H1 (cell line): ENCODE results near the gene RAP1GDS1. TPM values are rescaled to one million over a fixed set of nuclear protein-coding genes. Genes with fewer than 3 reads are reported as not detected.

Experiments
- CTCF ChIA-PET: fragments of 300-600 bp; sonication (Branson Sonifier 250); formaldehyde crosslinking; loops from one replicate; lab custom pipeline; 2021; ENCODE audit not compliant: partially characterized antibody; lab: Charles Lee
- POLR2A ChIA-PET: fragments of 300-600 bp; sonication (Branson Sonifier 250); formaldehyde crosslinking; loops from one replicate; lab custom pipeline; 2021; ENCODE audit warnings: inconsistent platforms; ENCODE audit not compliant: partially characterized antibody; lab: Charles Lee
- DNase-seq, 2 experiments: peaks; one replicate each; pipeline versions ENCODE4 v3.0.0 to v3.0.0-alpha.2; 2010 to 2022; ENCODE audit warnings: low spot score in 2 of 2, low read depth in 1 of 2, mixed read lengths in 1 of 2
- FAIRE-seq: peaks from 2 replicates; lab custom pipeline; 2011; peaks lifted over from hg19 to GRCh38; lab: Jason Lieb, UNC
- H2AFZ ChIP-seq: 2 replicates; pipeline ENCODE4 v1.8.1; 2012; ENCODE audit warnings: low read length, inconsistent platforms
- H2AK5ac ChIP-seq: 2 replicates; pipeline ENCODE4 v1.6.1; 2013; ENCODE audit warnings: low read depth, low read length
- H2BK120ac ChIP-seq: replicated peaks from 2 replicates; pipeline ENCODE3; 2013; ENCODE audit warnings: low read depth, low read length, inconsistent platforms
- H2BK12ac ChIP-seq: 2 replicates; pipeline ENCODE4 v1.6.1; 2013; ENCODE audit warnings: low read depth, low read length
- H2BK15ac ChIP-seq: 2 replicates; pipeline ENCODE4 v1.6.1; 2013; ENCODE audit warnings: low read length
- H2BK20ac ChIP-seq: 2 replicates; pipeline ENCODE4 v1.6.1; 2013; ENCODE audit warnings: low read length
- H2BK5ac ChIP-seq: 2 replicates; pipeline ENCODE4 v1.6.1; 2013; ENCODE audit warnings: low read depth, low read length
- H3K14ac ChIP-seq: 2 replicates; pipeline ENCODE4 v1.6.1; 2013; ENCODE audit warnings: inconsistent platforms; ENCODE audit not compliant: insufficient read length
- H3K18ac ChIP-seq: 2 replicates; pipeline ENCODE4 v1.6.1; 2013; ENCODE audit warnings: low read length; ENCODE audit errors: extremely low read depth
- H3K23ac ChIP-seq: 2 replicates; pipeline ENCODE4 v1.6.1; 2013; ENCODE audit warnings: inconsistent platforms; ENCODE audit not compliant: insufficient read length
- H3K23me2 ChIP-seq: 2 replicates; pipeline ENCODE4 v1.6.1; 2013; ENCODE audit warnings: low read depth, low read length
- H3K27ac ChIP-seq: 2 replicates; pipeline ENCODE4 v1.6.1; 2011; ENCODE audit warnings: low read depth, low read length, inconsistent platforms
- H3K27me3 ChIP-seq, 4 experiments: replicated peaks in 1 of 4; 1 replicate in 1 of 4; 2 replicates in 3 of 4; pipeline versions ENCODE4 v1.6.1 to v1.8.1; 2011 to 2013; ENCODE audit warnings: low read length in 3 of 4, mild to moderate bottlenecking in 3 of 4, inconsistent platforms in 2 of 4, mixed read lengths in 2 of 4, moderate library complexity in 1 of 4; ENCODE audit not compliant: control insufficient read depth in 3 of 4, insufficient read depth in 3 of 4; ENCODE audit errors: extremely low read depth in 1 of 4
- H3K36me3 ChIP-seq, 4 experiments: 2 replicates each; pipeline versions ENCODE4 v1.6.1 to v1.8.1; 2011 to 2013; ENCODE audit warnings: mild to moderate bottlenecking in 4 of 4, low read length in 3 of 4, moderate library complexity in 2 of 4, control low read depth in 1 of 4, inconsistent platforms in 1 of 4; ENCODE audit not compliant: insufficient read depth in 4 of 4, control insufficient read depth in 2 of 4
- H3K4ac ChIP-seq: replicated peaks from 2 replicates; pipeline ENCODE3; 2013; ENCODE audit warnings: low read length, low read depth, mixed read lengths, inconsistent platforms; ENCODE audit not compliant: insufficient read length
- H3K4me1 ChIP-seq, 4 experiments: replicated peaks in 1 of 4; 1 replicate in 1 of 4; 2 replicates in 3 of 4; pipeline versions ENCODE4 v1.6.1 to v1.8.1; 2011 to 2013; ENCODE audit warnings: low read length in 3 of 4, inconsistent platforms in 2 of 4, mixed read lengths in 1 of 4; ENCODE audit not compliant: insufficient read depth in 4 of 4, control insufficient read depth in 3 of 4
- H3K4me2 ChIP-seq, 2 experiments: 2 replicates each; pipeline versions ENCODE4 v1.6.1 to v1.8.1; 2011 to 2013; ENCODE audit warnings: low read depth in 2 of 2, low read length in 2 of 2, control low read depth in 1 of 2, inconsistent platforms in 1 of 2, mild to moderate bottlenecking in 1 of 2; ENCODE audit not compliant: insufficient read depth in 1 of 2
- H3K4me3 ChIP-seq, 4 experiments: fragments of 200-600, 300-600 bp in 1 of 4; sonication (generic), shearing (Covaris generic), sonication (Bioruptor Twin) in 1 of 4; 2 replicates each; pipeline versions ENCODE4 v1.5.1 to v1.8.1; 2011 to 2016; ENCODE audit warnings: low read length in 4 of 4, low read depth in 3 of 4, control low read depth in 2 of 4, inconsistent platforms in 2 of 4, mild to moderate bottlenecking in 2 of 4, mixed read lengths in 1 of 4, moderate library complexity in 1 of 4; ENCODE audit not compliant: insufficient read depth in 2 of 4; ENCODE audit errors: extremely low read depth in 1 of 4
- H3K56ac ChIP-seq: replicated peaks from 2 replicates; pipeline ENCODE3; 2013; ENCODE audit warnings: low read depth, mild to moderate bottlenecking, mixed read lengths, low read length, inconsistent platforms; ENCODE audit not compliant: insufficient read length
- H3K79me1 ChIP-seq: 2 replicates; pipeline ENCODE4 v1.6.1; 2013; ENCODE audit warnings: low read depth, low read length, control low read depth
- H3K79me2 ChIP-seq, 2 experiments: 2 replicates each; pipeline versions ENCODE4 v1.6.1 to v1.8.1; 2012 to 2013; ENCODE audit warnings: low read length in 2 of 2, mild to moderate bottlenecking in 2 of 2, inconsistent platforms in 1 of 2; ENCODE audit not compliant: insufficient read depth in 2 of 2, control insufficient read depth in 1 of 2
- H3K9ac ChIP-seq, 4 experiments: replicated peaks in 1 of 4; 1 replicate in 1 of 4; 2 replicates in 3 of 4; pipeline versions ENCODE4 v1.6.1 to v1.8.1; 2011 to 2013; ENCODE audit warnings: low read depth in 3 of 4, low read length in 3 of 4, control low read depth in 2 of 4, mild to moderate bottlenecking in 2 of 4, moderate library complexity in 2 of 4, inconsistent platforms in 1 of 4; ENCODE audit errors: extremely low read depth in 1 of 4
- H3K9me3 ChIP-seq, 2 experiments: 2 replicates each; pipeline versions ENCODE4 v1.6.1 to v1.8.1; 2012 to 2013; ENCODE audit warnings: mild to moderate bottlenecking in 2 of 2, moderate library complexity in 2 of 2, control low read depth in 1 of 2, inconsistent platforms in 1 of 2, low read depth in 1 of 2, low read length in 1 of 2, mixed read lengths in 1 of 2; ENCODE audit not compliant: insufficient read depth in 2 of 2
- H4K20me1 ChIP-seq, 2 experiments: replicated peaks in 1 of 2; 2 replicates each; pipeline versions ENCODE3 to v1.8.1; 2011 to 2013; ENCODE audit warnings: inconsistent platforms in 2 of 2, low read length in 2 of 2, mild to moderate bottlenecking in 1 of 2; ENCODE audit not compliant: insufficient read depth in 2 of 2, control insufficient read depth in 1 of 2
- H4K5ac ChIP-seq: 2 replicates; pipeline ENCODE4 v1.6.1; 2013; ENCODE audit warnings: low read length, low read depth, mixed read lengths, inconsistent platforms; ENCODE audit not compliant: insufficient read length
- H4K8ac ChIP-seq: 2 replicates; pipeline ENCODE4 v1.8.0; 2013; ENCODE audit warnings: mild to moderate bottlenecking, moderate library complexity, low read length, inconsistent platforms; ENCODE audit not compliant: insufficient read depth; ENCODE audit errors: extremely low read depth
- H4K91ac ChIP-seq: replicated peaks from 2 replicates; pipeline ENCODE3; 2013; ENCODE audit warnings: low read length, mixed read lengths, inconsistent platforms; ENCODE audit not compliant: insufficient read length
- CBX8 ChIP-seq: fragments of 300-800, 300-1000 bp; sonication (generic); IDR thresholded peaks from 2 replicates; pipeline ENCODE4 v1.7.1; 2016; ENCODE audit warnings: low read depth, low read length, borderline replicate concordance
- MAFK ChIP-seq: IDR thresholded peaks from 2 replicates; pipeline ENCODE4 v1.6.1; 2012; ENCODE audit warnings: low read depth, mild to moderate bottlenecking, improper control_type of control experiment, low read length
- SIX5 ChIP-seq: IDR thresholded peaks from 2 replicates; pipeline ENCODE4 v1.6.1; 2011; ENCODE audit warnings: mild to moderate bottlenecking, low read depth, low read length
- SP4 ChIP-seq: IDR thresholded peaks from 2 replicates; pipeline ENCODE4 v1.6.1; 2012; ENCODE audit warnings: low read length, inconsistent platforms
- TCF12 ChIP-seq: IDR thresholded peaks from 2 replicates; pipeline ENCODE4 v1.6.1; 2011; ENCODE audit warnings: low read depth, mild to moderate bottlenecking, low read length
- YY1 ChIP-seq: IDR thresholded peaks from 2 replicates; pipeline ENCODE4 v1.6.1; 2011; ENCODE audit warnings: low read depth, mild to moderate bottlenecking, low read length
- WGBS, 2 experiments: shearing (Covaris generic) in 1 of 2; methylation state at CpG; one replicate each; pipeline versions ENCODE4 v1.1.6 to v1.1.7; 2013 to 2015; ENCODE audit warnings: low lambda C conversion rate in 2 of 2, mixed read lengths in 2 of 2, inconsistent platforms in 1 of 2, low coverage in 1 of 2, missing lambda C conversion rate in 1 of 2; ENCODE audit not compliant: insufficient replicate concordance in 2 of 2, insufficient coverage in 1 of 2, insufficient read length in 1 of 2; ENCODE audit errors: extremely low coverage in 1 of 2, missing lambda C conversion rate in 1 of 2; 5-methylcytosine and 5-hydroxymethylcytosine counted together
- polyA plus RNA-seq, 7 experiments: library from polyadenylated mRNA; depleted of rRNA in 3 of 7; stranded (reverse) in 5 of 7; unstranded in 2 of 7; fragments of >200 nt in 5 of 7; fragments of 200-250 nt in 2 of 7; gene quantifications; 1 replicate in 5 of 7; 2 replicates in 1 of 7; 4 replicates in 1 of 7; pipeline versions ENCODE4 v1.2.1 to v1.2.3, GENCODE V29; 2011 to 2013; ENCODE audit warnings: missing spikeins in 2 of 7, mixed read lengths in 2 of 7
- total RNA-seq: library from RNA; stranded (reverse); fragmentation: NEBNext Ultra II Directional; extraction: Animal tissue kit (Norgen Biotek cat#: 25700); gene quantifications from 2 replicates; pipeline ENCODE4 v1.2.1, GENCODE V29; 2021
- TF ChIP-seq, protein P1 (sequence below), 3 experiments: IDR thresholded peaks; 1 replicate in 2 of 3; 2 replicates in 1 of 3; pipeline versions ENCODE4 v1.5.1 to v1.6.1; 2011; ENCODE audit warnings: low read length in 3 of 3, mild to moderate bottlenecking in 3 of 3, inconsistent platforms in 2 of 3, low read depth in 1 of 3, moderate library complexity in 1 of 3; ENCODE audit not compliant: insufficient read depth in 1 of 3; ENCODE audit errors: control extremely low read depth in 1 of 3
- TF ChIP-seq, protein P2 (sequence below): IDR thresholded peaks from 2 replicates; pipeline ENCODE4 v1.6.1; 2012; ENCODE audit warnings: low read length, inconsistent platforms
- TF ChIP-seq, protein P3 (sequence below): IDR thresholded peaks from 2 replicates; pipeline ENCODE4 v1.6.1; 2011; ENCODE audit warnings: low read length, improper control_type of control experiment

RAP1GDS1 gene
- total and polyA plus RNA-seq, 2 of the 8 experiments (the other 6 are each of a cell fraction or from before 2014, with no cell fraction given): 12.8 to 31.9 TPM

DNA sequence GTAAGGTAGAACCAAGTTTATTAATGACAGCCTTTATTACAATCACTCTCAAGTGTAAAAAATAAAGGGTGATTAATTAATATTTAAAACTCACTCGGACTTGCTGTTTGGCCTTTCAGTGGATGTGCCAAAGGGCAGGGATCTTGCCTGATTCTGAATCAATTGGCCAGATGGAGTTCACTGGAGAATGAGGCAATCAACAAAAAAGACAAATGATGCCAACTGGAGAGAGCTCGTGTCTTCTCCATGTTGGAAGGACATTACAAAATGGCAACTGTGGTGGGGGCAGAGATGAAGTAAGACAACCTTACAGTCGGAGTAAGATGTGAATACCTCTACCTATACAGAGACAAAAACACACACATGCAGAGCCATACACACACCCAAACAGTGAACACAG, 209.2 kb downstream of the RAP1GDS1 start:
- Histone ChIP-seq H3K4me1 (peaks cover 0 to 8% (median under 1%) of the 10 kb centered on the region in 4 experiments; a peak in 4 of 7 replicates), H3K79me2 (no peaks in the 10 kb centered on the region), H4K5ac (no peak overlapping the region), H4K8ac (no peak overlapping the region), H3K9me3 (no peaks in the 10 kb centered on the region), H3K9ac (no peak overlapping the region), H3K27me3 (no peaks in the 10 kb centered on the region), H3K23ac (no peak overlapping the region), H3K36me3 (0 out of 8 replicates have a peak, but pooled peaks cover 0 to 4% (median 0%) of the 10 kb centered on the region in 4 experiments), H2BK12ac (no peak overlapping the region), H3K27ac (no peak overlapping the region), H2AK5ac (no peak overlapping the region), H3K23me2 (no peaks in the 10 kb centered on the region), H3K79me1 (no peaks in the 10 kb centered on the region), H2BK5ac (no peak overlapping the region), H4K91ac (no peak overlapping the region), H3K4me3 (no peak overlapping the region), H2AFZ (no peak overlapping the region), H4K20me1 (no peaks in the 10 kb centered on the region), H3K4me2 (no peak overlapping the region), H2BK120ac (no peak overlapping the region), H3K14ac (no peak overlapping the region), H3K18ac (no peak overlapping the region), H2BK15ac (no peak overlapping the region), H2BK20ac (no peak overlapping the region), H3K56ac (no peak overlapping the region), H3K4ac (no peak overlapping the region)
- POLR2A ChIA-PET: interaction anchor here (0.7 kb wide), 1 partner anchor 188 kb away, joined by 3 read pairs; the partner anchor contains the start of gene TSPAN5
- DNase-seq: no peak
- WGBS, 2 experiments: 91% methylated on average over 3 of the region's 3 CpGs; no CpG with 5 or more reads in 1 of the 2 experiments
- no peak for FAIRE-seq
- CTCF ChIA-PET: interaction anchor here (0.9 to 1.5 kb wide), 7 partner anchors 8 to 935 kb away, joined by 3 to 4 read pairs (median 3); no protein-coding TSS in a partner anchor
- no peak for TF ChIP-seq YY1
- TF ChIP-seq SP4: no peak
- TF ChIP-seq SIX5: no peak
- no peak for TF ChIP-seq MAFK
- TF ChIP-seq TCF12: no peak
- no peak for TF ChIP-seq CBX8
- TF ChIP-seq, protein P1, sequence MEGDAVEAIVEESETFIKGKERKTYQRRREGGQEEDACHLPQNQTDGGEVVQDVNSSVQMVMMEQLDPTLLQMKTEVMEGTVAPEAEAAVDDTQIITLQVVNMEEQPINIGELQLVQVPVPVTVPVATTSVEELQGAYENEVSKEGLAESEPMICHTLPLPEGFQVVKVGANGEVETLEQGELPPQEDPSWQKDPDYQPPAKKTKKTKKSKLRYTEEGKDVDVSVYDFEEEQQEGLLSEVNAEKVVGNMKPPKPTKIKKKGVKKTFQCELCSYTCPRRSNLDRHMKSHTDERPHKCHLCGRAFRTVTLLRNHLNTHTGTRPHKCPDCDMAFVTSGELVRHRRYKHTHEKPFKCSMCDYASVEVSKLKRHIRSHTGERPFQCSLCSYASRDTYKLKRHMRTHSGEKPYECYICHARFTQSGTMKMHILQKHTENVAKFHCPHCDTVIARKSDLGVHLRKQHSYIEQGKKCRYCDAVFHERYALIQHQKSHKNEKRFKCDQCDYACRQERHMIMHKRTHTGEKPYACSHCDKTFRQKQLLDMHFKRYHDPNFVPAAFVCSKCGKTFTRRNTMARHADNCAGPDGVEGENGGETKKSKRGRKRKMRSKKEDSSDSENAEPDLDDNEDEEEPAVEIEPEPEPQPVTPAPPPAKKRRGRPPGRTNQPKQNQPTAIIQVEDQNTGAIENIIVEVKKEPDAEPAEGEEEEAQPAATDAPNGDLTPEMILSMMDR (IDR thresholded peaks at IDR 0.05; ENCODE audit: control extremely low read depth in 1 of 3, insufficient read depth in 1 of 3, low read depth in 1 of 3, low read length in 3 of 3): no peak
- TF ChIP-seq, protein P2, sequence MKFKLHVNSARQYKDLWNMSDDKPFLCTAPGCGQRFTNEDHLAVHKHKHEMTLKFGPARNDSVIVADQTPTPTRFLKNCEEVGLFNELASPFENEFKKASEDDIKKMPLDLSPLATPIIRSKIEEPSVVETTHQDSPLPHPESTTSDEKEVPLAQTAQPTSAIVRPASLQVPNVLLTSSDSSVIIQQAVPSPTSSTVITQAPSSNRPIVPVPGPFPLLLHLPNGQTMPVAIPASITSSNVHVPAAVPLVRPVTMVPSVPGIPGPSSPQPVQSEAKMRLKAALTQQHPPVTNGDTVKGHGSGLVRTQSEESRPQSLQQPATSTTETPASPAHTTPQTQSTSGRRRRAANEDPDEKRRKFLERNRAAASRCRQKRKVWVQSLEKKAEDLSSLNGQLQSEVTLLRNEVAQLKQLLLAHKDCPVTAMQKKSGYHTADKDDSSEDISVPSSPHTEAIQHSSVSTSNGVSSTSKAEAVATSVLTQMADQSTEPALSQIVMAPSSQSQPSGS: no peak
- TF ChIP-seq, protein P3, sequence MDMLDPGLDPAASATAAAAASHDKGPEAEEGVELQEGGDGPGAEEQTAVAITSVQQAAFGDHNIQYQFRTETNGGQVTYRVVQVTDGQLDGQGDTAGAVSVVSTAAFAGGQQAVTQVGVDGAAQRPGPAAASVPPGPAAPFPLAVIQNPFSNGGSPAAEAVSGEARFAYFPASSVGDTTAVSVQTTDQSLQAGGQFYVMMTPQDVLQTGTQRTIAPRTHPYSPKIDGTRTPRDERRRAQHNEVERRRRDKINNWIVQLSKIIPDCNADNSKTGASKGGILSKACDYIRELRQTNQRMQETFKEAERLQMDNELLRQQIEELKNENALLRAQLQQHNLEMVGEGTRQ: no peak
